ENCODE data around the gene RAX2.

RAX2 gene

DNA sequence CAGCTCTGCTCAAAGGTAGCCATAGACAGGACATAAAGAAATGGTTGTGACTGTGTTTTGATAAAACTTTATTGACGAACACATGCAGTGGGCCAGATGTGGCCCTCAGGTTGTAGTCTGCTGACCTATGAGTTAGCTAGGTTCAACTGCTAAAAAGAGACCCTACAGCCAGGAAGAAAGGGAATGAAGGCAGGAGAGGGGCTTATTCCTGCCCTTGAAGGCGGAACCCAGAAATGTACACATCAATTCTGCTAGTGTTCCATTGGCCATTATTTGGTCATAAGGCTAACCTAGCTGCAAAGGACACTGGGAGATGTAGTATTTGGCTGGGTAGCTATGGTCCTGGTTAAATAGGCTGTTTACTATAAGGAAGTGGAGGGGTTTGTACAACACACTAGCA lies 28.5 kb downstream of the RAX2 start:
- TF ChIP-seq GATA3 (IDR thresholded peaks at IDR 0.05; ENCODE audit: low read depth, low read length) (no peak), GATA2 (IDR thresholded peaks at IDR 0.05; ENCODE audit: low read depth, low read length) (no peak)

GRCh38 chr19:3740431-3740830 lies 31.6 kb downstream of the RAX2 start:
- no peak for TF ChIP-seq GATA2 (IDR thresholded peaks at IDR 0.05; ENCODE audit: low read depth, low read length)
- TF ChIP-seq GATA3 (IDR thresholded peaks at IDR 0.05; ENCODE audit: low read depth, low read length) = no peak

DNA sequence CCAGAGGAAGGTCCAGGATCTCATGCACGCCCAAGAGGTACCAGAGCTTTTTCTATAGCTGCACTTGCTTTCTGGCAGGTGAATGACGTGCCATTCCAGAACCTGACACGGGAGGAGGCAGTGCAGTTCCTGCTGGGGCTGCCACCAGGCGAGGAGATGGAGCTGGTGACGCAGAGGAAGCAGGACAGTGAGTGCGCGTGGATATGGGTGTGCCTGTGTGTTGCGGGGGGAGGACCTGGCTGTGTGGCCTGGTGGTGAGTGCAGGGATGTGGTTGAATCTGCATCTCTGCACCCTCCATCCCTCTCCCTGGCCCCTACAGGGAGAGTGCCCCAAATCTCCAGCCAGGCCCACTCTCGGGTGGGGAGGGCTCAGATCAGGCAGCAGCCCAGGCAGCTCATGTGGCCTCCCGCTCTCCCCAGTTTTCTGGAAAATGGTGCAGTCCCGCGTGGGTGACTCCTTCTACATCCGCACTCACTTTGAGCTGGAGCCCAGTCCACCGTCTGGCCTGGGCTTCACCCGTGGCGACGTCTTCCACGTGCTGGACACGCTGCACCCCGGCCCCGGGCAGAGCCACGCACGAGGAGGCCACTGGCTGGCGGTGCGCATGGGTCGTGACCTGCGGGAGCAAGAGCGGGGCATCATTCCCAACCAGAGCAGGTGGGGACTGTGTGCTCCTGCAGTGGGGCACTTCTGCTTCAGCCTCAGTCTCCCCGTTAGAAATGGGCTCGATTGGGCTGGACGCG lies 33.4 kb downstream of the RAX2 start:
- TF ChIP-seq GATA2 (IDR thresholded peaks at IDR 0.05; ENCODE audit: low read depth, low read length) = no peak
- no peak for TF ChIP-seq GATA3 (IDR thresholded peaks at IDR 0.05; ENCODE audit: low read depth, low read length)

DNA sequence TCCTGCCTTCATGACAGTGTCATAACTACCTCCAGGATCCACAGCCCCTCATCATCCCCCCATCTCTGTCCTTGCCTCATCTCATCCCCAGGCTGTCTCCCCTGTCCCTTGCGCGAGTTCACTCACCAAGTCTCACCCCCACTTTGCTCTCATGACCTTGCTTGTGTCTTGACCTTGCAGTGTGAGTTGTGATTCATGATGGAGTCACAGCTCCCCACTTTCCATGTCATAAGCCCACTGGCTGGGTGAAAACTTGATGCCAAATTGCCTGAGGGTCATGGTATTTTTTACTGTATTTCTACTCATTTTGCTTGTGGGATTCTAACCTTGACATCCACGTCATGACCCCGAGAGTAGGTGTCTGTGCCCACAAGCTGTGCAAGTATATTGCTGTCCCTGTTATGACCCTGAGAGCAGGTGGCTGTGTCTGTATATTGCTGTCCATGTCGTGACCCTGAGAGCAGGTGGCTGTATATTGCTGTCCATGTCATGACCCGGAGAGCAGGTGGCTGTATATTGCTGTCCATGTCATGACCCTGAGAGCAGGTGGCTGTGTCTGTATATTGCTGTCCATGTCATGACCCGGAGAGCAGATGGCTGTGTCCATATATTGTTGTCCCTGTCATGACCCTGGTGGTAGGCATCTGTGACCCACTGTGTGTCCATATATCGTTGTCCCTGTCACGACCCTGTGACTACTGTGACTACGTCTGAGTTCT lies 34.4 kb downstream of the RAX2 start:
- TF ChIP-seq GATA3 (IDR thresholded peaks at IDR 0.05; ENCODE audit: low read depth, low read length) (no peak), GATA2 (IDR thresholded peaks at IDR 0.05; ENCODE audit: low read depth, low read length) (no peak)

DNA sequence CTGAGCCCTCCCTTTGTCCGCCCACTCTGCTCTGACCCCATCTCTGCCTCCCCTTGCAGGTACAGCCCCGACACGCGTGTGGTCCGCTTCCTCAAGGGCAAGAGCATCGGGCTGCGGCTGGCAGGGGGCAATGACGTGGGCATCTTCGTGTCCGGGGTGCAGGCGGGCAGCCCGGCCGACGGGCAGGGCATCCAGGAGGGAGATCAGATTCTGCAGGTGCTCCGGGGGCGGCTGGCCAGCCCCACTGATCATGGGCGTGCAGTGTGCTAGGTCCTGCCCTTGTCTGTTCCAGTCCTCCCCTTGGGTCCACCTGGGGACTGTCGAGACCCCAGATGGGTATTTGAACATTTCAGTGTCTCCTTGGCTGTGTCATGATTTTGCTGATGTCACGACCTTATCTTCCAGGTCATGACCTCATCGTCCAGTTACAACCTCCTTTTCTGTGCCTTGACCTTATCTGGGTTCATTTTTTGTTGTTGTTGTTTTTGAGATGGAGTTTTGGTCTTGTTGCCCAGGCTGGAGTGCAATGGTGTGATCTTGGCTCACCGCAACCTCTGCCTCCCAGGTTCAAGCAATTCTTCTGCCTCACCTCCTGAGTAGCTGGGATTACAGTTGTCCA lies 35.8 kb downstream of the RAX2 start:
- TF ChIP-seq GATA3 (IDR thresholded peaks at IDR 0.05; ENCODE audit: low read depth, low read length) (no peak), GATA2 (IDR thresholded peaks at IDR 0.05; ENCODE audit: low read depth, low read length) (no peak)

DNA sequence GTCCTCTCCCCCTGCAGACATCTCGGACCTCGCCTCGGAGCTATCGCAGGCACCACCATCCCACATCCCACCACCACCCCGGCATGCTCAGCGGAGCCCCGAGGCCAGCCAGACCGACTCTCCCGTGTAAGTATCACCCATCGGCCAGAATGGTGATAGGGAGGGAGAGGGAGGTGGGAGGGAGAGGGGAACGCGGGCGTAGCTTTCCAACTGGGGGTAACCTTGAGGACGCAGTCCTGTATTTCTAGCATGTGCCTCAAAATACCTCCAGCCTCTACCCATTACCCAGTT lies 37.8 kb downstream of the RAX2 start:
- no peak for TF ChIP-seq GATA3 (IDR thresholded peaks at IDR 0.05; ENCODE audit: low read depth, low read length)
- no peak for TF ChIP-seq GATA2 (IDR thresholded peaks at IDR 0.05; ENCODE audit: low read depth, low read length)

DNA sequence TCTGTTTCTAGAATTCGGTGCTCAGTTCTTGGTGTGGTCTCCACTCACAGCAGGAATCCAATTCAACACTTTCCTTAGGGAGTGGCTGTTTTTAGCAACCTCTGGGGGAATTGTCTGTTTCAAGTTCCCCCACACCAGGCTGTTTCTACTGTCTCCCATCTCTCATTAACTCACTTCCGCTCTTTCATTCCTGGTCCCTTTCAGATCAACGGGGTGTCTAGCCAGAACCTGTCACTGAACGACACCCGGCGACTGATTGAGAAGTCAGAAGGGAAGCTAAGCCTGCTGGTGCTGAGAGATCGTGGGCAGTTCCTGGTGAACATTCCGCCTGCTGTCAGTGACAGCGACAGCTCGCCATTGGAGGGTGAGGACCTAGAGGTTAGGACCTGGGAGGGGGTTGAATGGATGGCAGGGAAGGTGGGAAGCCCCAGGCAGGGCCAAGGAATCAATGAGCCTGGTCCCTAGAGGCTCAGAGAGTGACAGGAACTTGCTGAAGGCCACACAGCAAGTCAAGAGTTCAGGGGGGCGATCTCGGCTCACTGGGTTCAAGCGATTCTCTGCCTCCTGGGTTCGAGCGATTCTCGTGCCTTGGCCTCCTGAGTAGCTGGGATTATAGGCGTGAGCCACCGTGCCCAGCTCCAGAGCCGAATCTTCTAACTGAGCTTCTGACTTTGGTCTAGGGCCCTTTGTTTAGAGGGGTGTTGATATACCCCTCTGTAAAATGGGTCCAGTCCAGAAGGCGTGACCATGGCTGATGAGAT lies 38.3 kb downstream of the RAX2 start:
- TF ChIP-seq GATA2 (IDR thresholded peaks at IDR 0.05; ENCODE audit: low read depth, low read length) (no peak), GATA3 (IDR thresholded peaks at IDR 0.05; ENCODE audit: low read depth, low read length) (no peak)

DNA sequence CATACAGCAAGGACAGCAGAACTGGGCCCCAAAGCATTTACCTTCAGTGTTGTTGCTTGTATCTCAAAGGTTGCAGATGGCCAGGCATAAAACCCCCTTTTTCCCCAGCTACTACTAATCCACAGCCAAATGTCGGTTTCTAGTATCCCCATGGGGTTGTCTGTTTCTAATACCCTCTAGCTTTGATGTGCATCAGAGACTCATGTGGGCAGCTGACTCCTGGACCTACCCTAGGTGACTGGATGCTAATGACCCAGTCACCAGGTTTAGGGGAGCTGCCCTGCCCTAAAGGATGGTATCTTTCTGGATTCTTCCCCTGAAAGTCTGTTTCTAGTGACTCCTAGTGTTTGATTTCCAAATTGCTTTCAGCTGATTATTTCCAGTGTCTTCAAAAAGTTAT lies 39.9 kb downstream of the RAX2 start:
- no peak for TF ChIP-seq GATA3 (IDR thresholded peaks at IDR 0.05; ENCODE audit: low read depth, low read length)
- TF ChIP-seq GATA2 (IDR thresholded peaks at IDR 0.05; ENCODE audit: low read depth, low read length) = no peak

GRCh38 chr19:3730457-3730958 lies 41.5 kb downstream of the RAX2 start:
- no peak for TF ChIP-seq GATA3 (IDR thresholded peaks at IDR 0.05; ENCODE audit: low read depth, low read length)
- no peak for TF ChIP-seq GATA2 (IDR thresholded peaks at IDR 0.05; ENCODE audit: low read depth, low read length)

GRCh38 chr19:3725640-3726310 lies 46.3 kb downstream of the RAX2 start:
- TF ChIP-seq GATA2 (IDR thresholded peaks at IDR 0.05; ENCODE audit: low read depth, low read length) (no peak), GATA3 (IDR thresholded peaks at IDR 0.05; ENCODE audit: low read depth, low read length) (no peak)

DNA sequence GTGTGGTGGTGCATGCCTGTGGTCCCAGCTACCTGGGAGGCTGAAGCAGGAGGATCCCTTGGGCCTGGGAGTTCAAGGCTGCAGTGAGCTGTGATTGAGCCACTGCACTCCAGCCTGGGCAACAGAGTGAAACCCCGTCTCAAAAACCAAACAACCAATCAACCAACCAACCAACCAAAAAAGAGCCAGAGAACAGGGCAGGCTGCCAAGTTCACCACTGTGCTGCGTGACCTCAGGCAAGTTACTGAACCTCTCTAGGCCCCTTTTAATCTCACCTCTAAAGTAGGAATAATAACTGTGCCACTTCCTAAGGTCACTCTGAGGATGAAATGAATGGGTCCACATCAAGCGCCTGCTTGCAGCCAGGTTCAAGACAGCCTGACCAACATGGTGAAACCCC lies 46.9 kb downstream of the RAX2 start:
- TF ChIP-seq GATA2 (IDR thresholded peaks at IDR 0.05; ENCODE audit: low read depth, low read length) (no peak), GATA3 (IDR thresholded peaks at IDR 0.05; ENCODE audit: low read depth, low read length) (no peak)

GRCh38 chr19:3723883-3724282 lies 48.1 kb downstream of the RAX2 start:
- TF ChIP-seq GATA2 (IDR thresholded peaks at IDR 0.05; ENCODE audit: low read depth, low read length) (no peak), GATA3 (IDR thresholded peaks at IDR 0.05; ENCODE audit: low read depth, low read length) (no peak)

DNA sequence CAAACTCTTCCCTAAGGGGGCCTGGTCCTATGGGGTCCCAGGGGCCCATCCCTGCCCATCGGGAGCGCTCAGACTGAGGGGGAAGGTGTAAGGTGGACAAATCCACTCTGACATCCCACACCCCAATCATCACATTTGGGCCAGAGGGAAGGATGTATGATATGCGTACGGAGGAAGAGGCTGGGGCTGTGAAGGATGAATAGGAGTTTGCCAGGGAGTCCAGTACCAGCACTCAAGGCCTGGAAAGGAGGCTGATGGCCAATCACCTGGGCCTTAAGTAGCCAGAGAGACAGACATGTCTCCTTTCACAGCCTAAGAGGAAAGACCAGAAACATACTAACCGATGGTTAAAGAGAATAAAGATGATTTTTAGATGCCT lies 48.9 kb downstream of the RAX2 start:
- TF ChIP-seq GATA2 (IDR thresholded peaks at IDR 0.05; ENCODE audit: low read depth, low read length) = no peak
- no peak for TF ChIP-seq GATA3 (IDR thresholded peaks at IDR 0.05; ENCODE audit: low read depth, low read length)

Data from SH-SY5Y (cell line).